ENCODE results near the gene P3H3. TPM values are rescaled to one million over a fixed set of nuclear protein-coding genes. Genes with fewer than 3 reads are reported as not detected.

The P3H3 gene
- total RNA-seq, 2 donors from 2014 or later, result 66.1 to 77.7 TPM

DNA sequence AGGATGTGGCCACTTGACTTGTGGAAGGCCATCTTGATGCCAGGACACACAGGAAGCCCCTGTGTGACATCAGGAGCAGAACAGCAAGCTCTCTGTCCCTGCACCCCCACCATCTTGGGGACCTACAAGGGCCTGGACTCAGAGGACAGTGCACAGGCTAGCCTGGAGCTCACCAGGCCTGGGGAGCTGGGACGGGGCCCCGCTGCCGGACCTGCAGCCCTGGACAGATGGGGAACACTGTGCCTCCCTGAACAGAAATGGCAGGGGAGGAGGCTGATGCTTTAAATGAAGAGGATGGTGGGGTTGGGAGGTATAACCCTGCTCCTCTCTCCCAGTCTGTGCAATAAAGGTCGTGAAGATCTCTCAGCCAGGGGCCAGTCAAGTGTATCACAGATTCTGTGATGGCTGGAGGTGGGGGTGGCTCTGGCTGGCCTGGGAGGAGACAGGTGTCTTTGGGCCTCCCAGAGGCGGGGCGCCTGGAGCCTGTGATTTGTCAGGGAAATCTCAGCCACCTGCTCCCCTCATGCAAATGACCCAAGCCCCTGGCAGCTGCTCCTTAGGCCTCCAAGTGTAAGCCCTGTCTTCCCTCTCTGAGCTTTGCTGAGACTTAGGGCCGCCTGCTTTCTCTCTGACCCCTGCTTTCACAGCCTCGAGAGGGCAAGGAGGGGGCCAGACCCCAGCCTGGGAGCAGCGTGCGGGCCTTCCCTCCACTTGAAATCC is 11.4 kb downstream of the P3H3 start:
- DNase-seq (ENCODE audit: low spot score) (no peak), ATAC-seq (ENCODE audit: insufficient number of reproducible peaks, low FRiP score, low read depth) (no peak)
- Histone ChIP-seq H3K36me3 (peaks cover 32% of the 10 kb centered on the region), H3K27ac (no peak overlapping the region), H3K27me3 (replicated peaks; ENCODE audit: insufficient read depth) (no peaks in the 10 kb centered on the region), H3K9me3 (no peaks in the 10 kb centered on the region), H3K4me1 (ENCODE audit: control insufficient read depth in 1 of 2, low read depth in 2 of 2) (no peaks in the 10 kb centered on the region), H3K4me3 (no peak overlapping the region)
- TF ChIP-seq CTCF (IDR thresholded peaks at IDR 0.05), result no peak

DNA sequence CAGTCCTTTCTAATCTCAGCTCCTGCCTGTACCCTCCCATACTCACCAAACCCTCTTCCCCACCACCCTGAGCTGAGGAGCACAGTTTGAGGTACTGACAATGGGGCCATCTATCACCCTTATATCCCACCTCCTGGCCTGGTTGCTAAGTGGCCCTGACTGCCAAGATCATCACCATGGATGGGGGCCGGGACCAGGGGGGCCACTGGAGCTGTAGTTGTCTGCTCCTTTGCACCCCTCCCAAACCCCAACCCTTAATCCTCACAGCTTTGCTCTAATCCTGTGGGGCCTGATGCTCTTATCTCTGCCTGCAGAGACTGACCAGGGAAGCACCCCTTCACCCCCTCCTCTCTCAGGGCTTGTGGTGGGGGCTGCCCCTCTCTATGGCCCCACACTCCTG is 12.1 kb downstream of the P3H3 start:
- no peak overlapping the region for H3K4me3 ChIP-seq
- no peaks in the 10 kb centered on the region for H3K27me3 ChIP-seq (replicated peaks; ENCODE audit: insufficient read depth)
- H3K4me1 ChIP-seq (ENCODE audit: control insufficient read depth in 1 of 2, low read depth in 2 of 2), result no peaks in the 10 kb centered on the region
- H3K27ac ChIP-seq, result no peak overlapping the region
- no peak for TF ChIP-seq CTCF (IDR thresholded peaks at IDR 0.05)
- no peak for ATAC-seq (ENCODE audit: insufficient number of reproducible peaks, low FRiP score, low read depth)
- H3K9me3 ChIP-seq, result no peaks in the 10 kb centered on the region
- no peak for DNase-seq (ENCODE audit: low spot score)
- H3K36me3 ChIP-seq, result peaks cover 37% of the 10 kb centered on the region

DNA sequence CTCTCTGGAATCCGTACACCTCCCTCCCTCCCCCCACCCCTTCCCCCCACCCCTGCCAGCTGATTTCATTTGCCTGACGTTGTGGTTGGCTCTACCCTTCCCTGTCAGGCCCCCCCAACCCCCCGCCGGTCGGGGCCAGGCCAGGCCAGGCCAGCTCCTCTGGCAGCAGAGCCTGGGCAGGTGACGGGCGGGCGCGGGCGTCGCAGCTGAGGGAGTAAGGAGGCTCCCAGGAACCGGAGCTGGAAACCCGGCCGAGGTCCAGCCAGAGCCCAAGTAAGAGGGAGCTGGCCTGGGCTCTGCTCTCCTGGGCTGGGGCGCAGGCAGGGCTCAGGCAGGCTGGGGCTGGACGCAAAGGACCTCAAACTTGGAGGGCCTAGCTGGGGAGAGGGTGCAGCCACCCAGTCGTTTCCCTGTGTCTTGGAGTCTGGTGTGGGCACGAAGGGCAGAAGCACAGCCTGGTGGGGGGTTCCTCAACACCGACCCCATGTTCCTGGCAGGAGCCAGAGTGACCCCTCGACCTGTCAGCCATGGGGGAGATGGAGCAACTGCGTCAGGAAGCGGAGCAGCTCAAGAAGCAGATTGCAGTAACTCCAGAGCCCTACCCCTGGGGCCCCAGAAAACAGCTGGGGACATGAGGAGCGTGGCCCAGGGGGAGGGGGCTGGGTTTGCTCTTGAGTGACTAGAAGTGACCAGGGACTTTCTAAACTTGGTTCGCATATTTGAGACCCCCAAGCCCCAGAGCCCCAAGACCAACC is 12.7 kb downstream of the P3H3 start, which contains the start of gene GNB3:
TSS of gene GNB3 (plus strand) at position 165 of the 755 bp plus-strand sequence. CDS start at position 528, 363 bp downstream.
- no peaks in the 10 kb centered on the region for H3K27me3 ChIP-seq (replicated peaks; ENCODE audit: insufficient read depth)
- no peaks in the 10 kb centered on the region for H3K9me3 ChIP-seq
- no peaks in the 10 kb centered on the region for H3K4me1 ChIP-seq (ENCODE audit: control insufficient read depth in 1 of 2, low read depth in 2 of 2)
- H3K36me3 ChIP-seq, result peaks cover 40% of the 10 kb centered on the region
- no peak within 1 kb of the TSS for H3K4me3 ChIP-seq
- DNase-seq (ENCODE audit: low spot score), result no peak
- no peak for ATAC-seq (ENCODE audit: insufficient number of reproducible peaks, low FRiP score, low read depth)
- no peak within 1 kb of the TSS for H3K27ac ChIP-seq
- no peak for TF ChIP-seq CTCF (IDR thresholded peaks at IDR 0.05)

DNA sequence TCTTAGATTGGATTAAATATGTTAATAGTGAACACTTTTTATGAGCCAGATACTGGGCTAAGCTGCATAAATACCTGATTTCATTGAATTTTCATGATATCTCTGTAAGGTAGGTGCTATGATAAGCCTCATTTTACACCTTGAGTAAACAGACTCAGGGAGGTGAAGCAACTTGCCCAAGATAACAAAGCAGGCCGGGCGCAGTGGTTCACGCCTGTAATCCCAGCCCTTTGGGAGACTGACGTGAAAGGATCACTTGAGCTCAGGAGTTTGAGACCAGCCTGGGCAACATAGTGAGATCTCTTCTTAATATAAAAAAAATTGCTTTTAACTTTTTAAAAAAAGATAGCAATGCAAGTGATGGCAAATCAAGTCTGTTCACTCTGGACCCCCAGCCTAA is 13.9 kb downstream of the P3H3 start:
- ATAC-seq (ENCODE audit: insufficient number of reproducible peaks, low FRiP score, low read depth) (no peak), DNase-seq (ENCODE audit: low spot score) (no peak)
- Histone ChIP-seq H3K4me1 (ENCODE audit: control insufficient read depth in 1 of 2, low read depth in 2 of 2) (no peaks in the 10 kb centered on the region), H3K36me3 (peaks cover 37% of the 10 kb centered on the region), H3K4me3 (no peak overlapping the region), H3K27ac (no peak overlapping the region), H3K27me3 (replicated peaks; ENCODE audit: insufficient read depth) (no peaks in the 10 kb centered on the region), H3K9me3 (no peaks in the 10 kb centered on the region)
- no peak for TF ChIP-seq CTCF (IDR thresholded peaks at IDR 0.05)

- Histone ChIP-seq H3K36me3 (peaks cover 26% of the 10 kb centered on the region), H3K27me3 (replicated peaks; ENCODE audit: insufficient read depth) (no peaks in the 10 kb centered on the region), H3K27ac (no peak overlapping the region), H3K9me3 (no peaks in the 10 kb centered on the region), H3K4me1 (ENCODE audit: control insufficient read depth in 1 of 2, low read depth in 2 of 2) (no peaks in the 10 kb centered on the region), H3K4me3 (no peak overlapping the region)
- DNase-seq (ENCODE audit: low spot score) (no peak), ATAC-seq (ENCODE audit: insufficient number of reproducible peaks, low FRiP score, low read depth) (no peak)
- no peak for TF ChIP-seq CTCF (IDR thresholded peaks at IDR 0.05)
These were observed 15.1 kb downstream of the P3H3 start for GRCh38 chr12:6843118-6843902.

All from thoracic aorta (tissue), 2 donors.